DOHH2 (cell line): ENCODE measurements around the gene CREM.

Experiments
- H3F3A ChIP-seq: fragments of 200-600 bp; sonication (generic), shearing (Covaris generic); 2 replicates; pipeline ENCODE4 v1.6.0; 2016; ENCODE audit warnings: antibody characterized with exemption, mild to moderate bottlenecking; ENCODE audit not compliant: control insufficient read depth, insufficient read depth
- H3K27ac ChIP-seq: fragments of 200-600 bp; sonication (generic); 2 replicates; pipeline ENCODE4 v1.5.1; 2014; ENCODE audit warnings: low read depth, mild to moderate bottlenecking, low read length, moderate library complexity
- H3K27me3 ChIP-seq: fragments of 200-600 bp; sonication (generic); 2 replicates; pipeline ENCODE4 v1.6.1; 2014; ENCODE audit warnings: mild to moderate bottlenecking, low read length, mixed read lengths; ENCODE audit not compliant: control insufficient read depth
- H3K36me3 ChIP-seq: fragments of 200-600 bp; sonication (generic); 2 replicates; pipeline ENCODE4 v1.6.1; 2014; ENCODE audit warnings: mild to moderate bottlenecking, low read length, moderate library complexity, mixed read lengths; ENCODE audit not compliant: control insufficient read depth
- H3K4me1 ChIP-seq: fragments of 200-600 bp; sonication (generic); 2 replicates; pipeline ENCODE4 v1.6.1; 2014; ENCODE audit warnings: mild to moderate bottlenecking, low read length, mixed read lengths; ENCODE audit not compliant: control insufficient read depth
- H3K4me2 ChIP-seq: fragments of 200-600 bp; sonication (generic); 2 replicates; pipeline ENCODE4 v1.6.0; 2014; ENCODE audit warnings: mild to moderate bottlenecking, low read length, moderate library complexity
- H3K4me3 ChIP-seq: fragments of 200-600 bp; sonication (generic); 2 replicates; pipeline ENCODE4 v1.5.1; 2014; ENCODE audit warnings: mild to moderate bottlenecking, low read length, mixed read lengths
- H3K79me2 ChIP-seq: fragments of 200-600 bp; sonication (generic); 2 replicates; pipeline ENCODE4 v1.6.1; 2014; ENCODE audit warnings: mild to moderate bottlenecking, low read length, mixed read lengths; ENCODE audit not compliant: control insufficient read depth
- H3K9me2 ChIP-seq: fragments of 200-600 bp; sonication (generic); replicated peaks from 2 replicates; pipeline ENCODE4 v1.6.1; 2014; ENCODE audit warnings: mild to moderate bottlenecking, low read length, mixed read lengths; ENCODE audit not compliant: control insufficient read depth
- H3K9me3 ChIP-seq: fragments of 200-600 bp; sonication (generic); 2 replicates; pipeline ENCODE4 v1.6.1; 2014; ENCODE audit warnings: antibody characterized with exemption, low read length, mixed read lengths; ENCODE audit not compliant: control insufficient read depth, insufficient read depth
- H4K20me1 ChIP-seq: fragments of 200-600 bp; sonication (generic); 2 replicates; pipeline ENCODE4 v1.6.0; 2014; ENCODE audit warnings: low read depth, mild to moderate bottlenecking, antibody characterized with exemption, low read length, moderate library complexity; ENCODE audit not compliant: control insufficient read depth, insufficient read depth
- CTCF ChIP-seq: fragments of 200-600 bp; sonication (generic); IDR thresholded peaks from one replicate; pipeline ENCODE4 v1.5.1; 2014; ENCODE audit warnings: antibody characterized with exemption, mild to moderate bottlenecking, low read depth, low read length; ENCODE audit not compliant: poor library complexity, severe bottlenecking
- EZH2phosphoT487 ChIP-seq: fragments of 200-600 bp; sonication (generic); IDR thresholded peaks from 2 replicates; pipeline ENCODE4 v1.6.1; 2017; ENCODE audit warnings: borderline replicate concordance, mild to moderate bottlenecking, antibody characterized with exemption, low read length, moderate library complexity, mixed read lengths

Gene CREM

GRCh38 chr10:35097510-35097909 lies 29.1 kb upstream of the CREM start:
- Histone ChIP-seq H3K4me1 (no peaks in the 10 kb centered on the region), H3K79me2 (no peaks in the 10 kb centered on the region), H3K9me2 (no peaks in the 10 kb centered on the region), H3F3A (no peaks in the 10 kb centered on the region), H3K9me3 (peaks cover 6% of the 10 kb centered on the region; the same call in 1 of the 2 replicates), H3K4me2 (no peak overlapping the region), H3K27me3 (peaks cover 8% of the 10 kb centered on the region; the same call in 1 of the 2 replicates), H3K27ac (no peak overlapping the region), H3K4me3 (no peak overlapping the region), H4K20me1 (no peaks in the 10 kb centered on the region), H3K36me3 (no peaks in the 10 kb centered on the region)
- TF ChIP-seq CTCF (no peak), EZH2phosphoT487 (no peak)

GRCh38 chr10:35103882-35104281 lies 22.8 kb upstream of the CREM start:
- peaks cover 8% of the 10 kb centered on the region; the same call in 1 of the 2 replicates for H3K27me3 ChIP-seq
- TF ChIP-seq EZH2phosphoT487: no peak
- TF ChIP-seq CTCF: no peak
- no peaks in the 10 kb centered on the region for H3K36me3 ChIP-seq

GRCh38 chr10:35112571-35112970 lies 14.1 kb upstream of the CREM start:
- H3K79me2 ChIP-seq: no peaks in the 10 kb centered on the region
- H3K4me2 ChIP-seq: no peak overlapping the region
- TF ChIP-seq EZH2phosphoT487 (no peak), CTCF (no peak)
- no peaks in the 10 kb centered on the region for H4K20me1 ChIP-seq
- no peak overlapping the region for H3K4me3 ChIP-seq
- no peaks in the 10 kb centered on the region for H3K9me3 ChIP-seq
- no peak overlapping the region for H3K27ac ChIP-seq
- no peaks in the 10 kb centered on the region for H3K9me2 ChIP-seq
- no peaks in the 10 kb centered on the region for H3K4me1 ChIP-seq
- H3F3A ChIP-seq: no peaks in the 10 kb centered on the region
- peaks cover 7% of the 10 kb centered on the region for H3K27me3 ChIP-seq
- no peaks in the 10 kb centered on the region for H3K36me3 ChIP-seq

More at GRCh38 chr10:35103882-35104281, 22.8 kb upstream of the CREM start:
- H3K79me2 ChIP-seq: no peaks in the 10 kb centered on the region
- no peaks in the 10 kb centered on the region for H3F3A ChIP-seq
- H3K4me1 ChIP-seq: no peaks in the 10 kb centered on the region
- H3K4me2 ChIP-seq: no peak overlapping the region
- H4K20me1 ChIP-seq: no peaks in the 10 kb centered on the region
- H3K27ac ChIP-seq: no peak overlapping the region
- H3K9me3 ChIP-seq: no peaks in the 10 kb centered on the region
- H3K9me2 ChIP-seq: no peaks in the 10 kb centered on the region
- no peak overlapping the region for H3K4me3 ChIP-seq
